Measurements from ENCODE around the gene ACKR4.

Gene ACKR4

GRCh38 chr3:132642539-132642847, 45.4 kb downstream of the ACKR4 start:
- no peak for TF ChIP-seq NFRKB (IDR thresholded peaks at IDR 0.05)
- no peak for TF ChIP-seq SP1 (IDR thresholded peaks at IDR 0.05)
- TF ChIP-seq FOXA1 (IDR thresholded peaks at IDR 0.05): no peak
- TF ChIP-seq SUZ12 (IDR thresholded peaks at IDR 0.05): no peak
- no peak for TF ChIP-seq ELF4 (IDR thresholded peaks at IDR 0.05)
- no peak for TF ChIP-seq PKNOX1 (IDR thresholded peaks at IDR 0.05)
- TF ChIP-seq FOXK2 (IDR thresholded peaks at IDR 0.05): no peak
- no peak for TF ChIP-seq ZNF384 (IDR thresholded peaks at IDR 0.05)
- no peak for TF ChIP-seq CTBP1 (IDR thresholded peaks at IDR 0.05; ENCODE audit: borderline replicate concordance)
- no peak for TF ChIP-seq LEF1 (IDR thresholded peaks at IDR 0.05; ENCODE audit: borderline replicate concordance)
- TF ChIP-seq TARDBP (IDR thresholded peaks at IDR 0.05): no peak
- TF ChIP-seq ARNT (IDR thresholded peaks at IDR 0.05): no peak
- no peak for TF ChIP-seq L3MBTL2 (conservative IDR thresholded peaks at IDR 0.05)
- no peak for TF ChIP-seq BHLHE40 (IDR thresholded peaks at IDR 0.05; ENCODE audit: borderline replicate concordance)
- no peak for TF ChIP-seq FOXM1 (IDR thresholded peaks at IDR 0.05; ENCODE audit: borderline replicate concordance)
- no peak for TF ChIP-seq HDGF (IDR thresholded peaks at IDR 0.05; ENCODE audit: borderline replicate concordance)
- ChIA-PET CTCF (interaction anchor here (1.0 kb wide), 2 partner anchors 12 to 87 kb away, joined by 3 to 4 read pairs; no protein-coding TSS in a partner anchor), POLR2A (no interaction called here)
- no peak for DNase-seq (ENCODE audit: extremely low spot score)

- CTCF ChIA-PET: interaction anchor here (0.6 to 1.0 kb wide), 2 partner anchors 11 to 107 kb away, joined by 3 read pairs; no protein-coding TSS in a partner anchor
- TF ChIP-seq FOXA1 (IDR thresholded peaks at IDR 0.05): no peak
- POLR2A ChIA-PET: interaction anchor here (1.1 kb wide), 1 partner anchor 16 kb away, joined by 4 read pairs; the partner anchor contains the start of gene ACAD11
- no peak for DNase-seq (ENCODE audit: extremely low spot score)
These were observed 46.3 kb downstream of the ACKR4 start for GRCh38 chr3:132643366-132643765.

- ChIA-PET CTCF (interaction anchor here (0.7 kb wide), 1 partner anchor 351 kb away, joined by 3 read pairs; no protein-coding TSS in a partner anchor), POLR2A (interaction anchor here (0.6 kb wide), 1 partner anchor 14 kb away, joined by 3 read pairs; the partner anchor contains the start of gene ACAD11)
- TF ChIP-seq NFRKB (IDR thresholded peaks at IDR 0.05) (no peak), TARDBP (IDR thresholded peaks at IDR 0.05) (no peak), ARNT (IDR thresholded peaks at IDR 0.05) (no peak), HDGF (IDR thresholded peaks at IDR 0.05; ENCODE audit: borderline replicate concordance) (no peak), LEF1 (IDR thresholded peaks at IDR 0.05; ENCODE audit: borderline replicate concordance) (no peak), ELF4 (IDR thresholded peaks at IDR 0.05) (no peak), CTBP1 (IDR thresholded peaks at IDR 0.05; ENCODE audit: borderline replicate concordance) (no peak), ZNF384 (IDR thresholded peaks at IDR 0.05) (no peak), PKNOX1 (IDR thresholded peaks at IDR 0.05) (no peak), SUZ12 (IDR thresholded peaks at IDR 0.05) (no peak)
- no peak for DNase-seq (ENCODE audit: extremely low spot score)
These were observed 48.0 kb downstream of the ACKR4 start for GRCh38 chr3:132645058-132645457.

GRCh38 chr3:132650153-132650552, 53.1 kb downstream of the ACKR4 start:
- TF ChIP-seq CTBP1 (IDR thresholded peaks at IDR 0.05; ENCODE audit: borderline replicate concordance) (no peak), HDGF (IDR thresholded peaks at IDR 0.05; ENCODE audit: borderline replicate concordance) (no peak), FOXA1 (IDR thresholded peaks at IDR 0.05) (no peak), SUZ12 (IDR thresholded peaks at IDR 0.05) (no peak), ELF4 (IDR thresholded peaks at IDR 0.05) (no peak), LEF1 (IDR thresholded peaks at IDR 0.05; ENCODE audit: borderline replicate concordance) (no peak), ARNT (IDR thresholded peaks at IDR 0.05) (no peak), TARDBP (IDR thresholded peaks at IDR 0.05) (no peak), FOXK2 (IDR thresholded peaks at IDR 0.05) (no peak), BHLHE40 (IDR thresholded peaks at IDR 0.05; ENCODE audit: borderline replicate concordance) (no peak), ZNF384 (IDR thresholded peaks at IDR 0.05) (no peak)
- POLR2A ChIA-PET: interaction anchor here (1.4 kb wide), 1 partner anchor 10 kb away, joined by 3 read pairs; no protein-coding TSS in a partner anchor
- CTCF ChIA-PET: interaction anchor here (0.7 kb wide), 1 partner anchor 114 kb away, joined by 3 read pairs; no protein-coding TSS in a partner anchor

More at GRCh38 chr3:132650153-132650552, 53.1 kb downstream of the ACKR4 start:
- no peak for DNase-seq (ENCODE audit: extremely low spot score)
